Left lung (tissue), 10 donors: Measurements from ENCODE around the gene CROCC2. TPM values are rescaled to one million over a fixed set of nuclear protein-coding genes. Genes with fewer than 3 reads are reported as not detected.

Experiments used
- ATAC-seq: fragments of 200-7000 bp; cut with Tn5 transposase; one replicate; pipeline ENCODE4 v1.9.1; 2020; ENCODE audit warnings: moderate library complexity
- DNase-seq, 4 donors: peaks; one replicate each; pipeline ENCODE4 v3.0.0-alpha.2; 2013 to 2020
- H3K27ac ChIP-seq, 2 donors: fragments of 200-600 bp; sonication (generic) in 1 of 2; one replicate each; pipeline versions ENCODE4 v1.5.0 to v1.8.0; 2020 to 2021
- H3K27me3 ChIP-seq, 2 donors: fragments of 200-600 bp; sonication (generic) in 1 of 2; one replicate each; pipeline versions ENCODE4 v1.5.0 to v1.8.0; 2020 to 2021
- H3K36me3 ChIP-seq, 2 donors: fragments of 200-600 bp; sonication (generic) in 1 of 2; one replicate each; pipeline versions ENCODE4 v1.5.0 to v1.8.0; 2020 to 2021
- H3K4me1 ChIP-seq, 2 donors: fragments of 200-600 bp; one replicate each; pipeline ENCODE4 v1.8.0; 2021
- H3K4me3 ChIP-seq, 2 donors: fragments of 200-600 bp; sonication (generic) in 1 of 2; one replicate each; pipeline versions ENCODE4 v1.5.0 to v1.8.0; 2020 to 2021; ENCODE audit warnings: mild to moderate bottlenecking in 1 of 2
- H3K9me3 ChIP-seq, 2 donors: fragments of 200-600 bp; sonication (generic) in 1 of 2; one replicate each; pipeline versions ENCODE4 v1.5.0 to v1.8.0; 2020 to 2021
- intact Hi-C, 2 donors: fragments of 100-400 bp; cut with DNase I; formaldehyde crosslinking; loops; one replicate each; pipeline versions ENCODE4 v1.11.2 to v1.14.2; 2022
- polyA plus RNA-seq, 6 donors: library from polyadenylated mRNA; unstranded; fragments of 120-200 nt; gene quantifications; one replicate each; pipeline ENCODE4 v1.2.1, GENCODE V29; 2013; ENCODE audit not compliant: insufficient read length in 6 of 6
- total RNA-seq, 2 donors: library from RNA; stranded (reverse); fragmentation: NEBNext Ultra II Directional; extraction: Animal tissue kit (Norgen Biotek cat#: 25700); gene quantifications; one replicate each; pipeline ENCODE4 v1.2.1, GENCODE V29; 2021
- TF ChIP-seq, protein P1 (sequence below), 2 donors: fragments of 200-600 bp; sonication (generic) in 1 of 2; IDR thresholded peaks; one replicate each; pipeline versions ENCODE4 v1.5.0 to v1.8.0; 2021; ENCODE audit warnings: antibody characterized with exemption in 2 of 2
- donor health status: DM: no; HTN: yes; CAD: no.
- donor health status: DM: no; HTN: no; CAD: no.

The CROCC2 gene
- total and polyA plus RNA-seq, 8 donors, result 0.32 to 4.4 (median 2.3) TPM

GRCh38 chr2:240991378-240992263 lies 85.5 kb downstream of the CROCC2 start:
- intact Hi-C loops, result no loop called here
- Histone ChIP-seq H3K4me1 (peaks cover 21 to 31% of the 10 kb centered on the region in 2 donors), H3K4me3 (no peak overlapping the region), H3K27ac (peak overlapping the region; percentile 70 to 77), H3K9me3 (no peaks in the 10 kb centered on the region), H3K36me3 (no peaks in the 10 kb centered on the region), H3K27me3 (no peaks in the 10 kb centered on the region)
- peak in 3 of 4 donors; percentile 54 to 91 (median 88) for DNase-seq
- ATAC-seq, result peak; percentile 82
- TF ChIP-seq, protein P1, sequence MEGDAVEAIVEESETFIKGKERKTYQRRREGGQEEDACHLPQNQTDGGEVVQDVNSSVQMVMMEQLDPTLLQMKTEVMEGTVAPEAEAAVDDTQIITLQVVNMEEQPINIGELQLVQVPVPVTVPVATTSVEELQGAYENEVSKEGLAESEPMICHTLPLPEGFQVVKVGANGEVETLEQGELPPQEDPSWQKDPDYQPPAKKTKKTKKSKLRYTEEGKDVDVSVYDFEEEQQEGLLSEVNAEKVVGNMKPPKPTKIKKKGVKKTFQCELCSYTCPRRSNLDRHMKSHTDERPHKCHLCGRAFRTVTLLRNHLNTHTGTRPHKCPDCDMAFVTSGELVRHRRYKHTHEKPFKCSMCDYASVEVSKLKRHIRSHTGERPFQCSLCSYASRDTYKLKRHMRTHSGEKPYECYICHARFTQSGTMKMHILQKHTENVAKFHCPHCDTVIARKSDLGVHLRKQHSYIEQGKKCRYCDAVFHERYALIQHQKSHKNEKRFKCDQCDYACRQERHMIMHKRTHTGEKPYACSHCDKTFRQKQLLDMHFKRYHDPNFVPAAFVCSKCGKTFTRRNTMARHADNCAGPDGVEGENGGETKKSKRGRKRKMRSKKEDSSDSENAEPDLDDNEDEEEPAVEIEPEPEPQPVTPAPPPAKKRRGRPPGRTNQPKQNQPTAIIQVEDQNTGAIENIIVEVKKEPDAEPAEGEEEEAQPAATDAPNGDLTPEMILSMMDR (IDR thresholded peaks at IDR 0.05), result no peak

DNA sequence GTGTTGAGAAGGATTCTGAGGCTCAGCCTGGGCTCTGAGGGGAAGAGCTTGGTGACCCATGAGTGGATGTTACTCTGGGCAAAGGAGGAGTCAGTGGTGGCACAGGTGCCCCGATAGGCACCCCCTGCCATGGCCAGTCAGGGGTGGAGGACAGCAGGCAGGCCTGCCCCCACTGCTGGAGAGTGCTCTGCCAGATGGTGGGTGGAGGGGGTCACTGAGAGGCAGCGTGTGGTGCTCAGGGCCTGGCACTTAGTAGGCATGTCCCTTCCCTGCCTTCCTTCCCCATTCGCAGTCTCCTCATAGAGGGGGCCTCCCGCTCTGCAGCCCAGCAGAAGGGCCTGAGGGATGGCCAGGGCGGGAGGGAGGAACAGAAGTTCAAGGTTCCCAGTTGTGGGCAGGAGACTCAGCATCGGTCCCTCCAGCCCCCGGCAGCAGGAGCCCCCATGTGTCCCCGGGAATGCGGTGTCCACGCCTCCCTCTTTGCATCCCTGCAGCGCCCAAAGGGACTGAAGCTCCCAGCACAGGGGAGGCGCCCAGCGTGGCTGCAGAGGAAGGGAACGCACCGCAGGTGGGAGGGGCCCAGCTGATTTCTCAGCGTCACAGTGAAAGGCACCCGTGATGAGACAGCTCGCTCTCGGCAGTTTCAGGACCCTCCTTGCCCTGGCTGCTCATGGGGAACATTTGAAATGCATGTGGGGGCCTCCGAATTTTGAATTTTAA lies 86.6 kb downstream of the CROCC2 start:
- intact Hi-C loops, result no loop called here
- H3K36me3 ChIP-seq, result no peaks in the 10 kb centered on the region
- no peak overlapping the region for H3K4me3 ChIP-seq
- H3K27me3 ChIP-seq, result peaks cover 0 to 3% of the 10 kb centered on the region in 2 donors
- DNase-seq (peak in 2 of 4 donors; percentile 30 to 72), ATAC-seq (no peak)
- peaks cover 14 to 36% of the 10 kb centered on the region in 2 donors for H3K4me1 ChIP-seq
- H3K27ac ChIP-seq, result peak overlapping the region; percentile 70 to 77
- no peaks in the 10 kb centered on the region for H3K9me3 ChIP-seq
- TF ChIP-seq, protein P1 (IDR thresholded peaks at IDR 0.05), result no peak

DNA sequence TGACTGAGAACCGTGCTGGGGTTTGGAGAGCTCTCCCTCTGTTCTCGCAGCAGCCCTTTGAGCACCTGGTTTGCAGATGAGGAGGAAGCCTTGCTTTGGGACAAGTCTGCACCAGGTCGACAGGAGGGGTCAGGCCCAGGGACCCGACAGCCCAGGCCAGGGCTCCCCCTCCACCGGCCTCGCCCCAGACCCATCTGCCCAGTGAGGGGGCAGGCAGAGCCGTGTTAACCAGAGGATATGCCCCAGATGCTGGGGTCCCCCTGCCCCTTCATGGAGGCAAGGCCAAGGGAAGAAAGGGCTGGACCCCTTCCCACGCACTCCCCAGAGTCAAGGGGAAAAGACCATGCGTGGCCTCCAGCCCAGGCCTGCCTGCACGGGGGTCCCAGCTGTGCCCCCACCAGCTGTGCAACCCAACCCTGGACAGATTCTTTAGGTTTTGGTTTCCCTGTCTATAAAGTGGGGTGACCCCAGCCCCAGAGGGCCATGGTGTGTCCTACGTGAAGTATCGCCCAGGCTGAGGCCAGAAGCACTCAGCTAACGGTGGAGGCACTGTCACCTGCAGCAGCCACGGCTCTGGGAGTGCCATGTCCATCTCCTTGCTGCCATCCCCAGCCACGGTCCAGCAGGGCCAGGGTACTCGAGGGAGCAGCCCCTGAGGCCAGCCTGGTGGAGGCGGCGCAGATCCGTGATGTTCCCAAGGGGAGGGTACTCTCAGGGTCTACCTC lies 87.5 kb downstream of the CROCC2 start:
- Histone ChIP-seq H3K27me3 (peaks cover 0 to 10% of the 10 kb centered on the region in 2 donors), H3K27ac (no peak overlapping the region), H3K4me3 (no peak overlapping the region), H3K36me3 (no peaks in the 10 kb centered on the region), H3K9me3 (no peaks in the 10 kb centered on the region), H3K4me1 (peaks cover 17 to 41% of the 10 kb centered on the region in 2 donors)
- ATAC-seq, result no peak
- TF ChIP-seq, protein P1 (IDR thresholded peaks at IDR 0.05), result no peak
- intact Hi-C loops, result no loop called here
- peak in 1 of 4 donors; percentile 29 for DNase-seq

DNA sequence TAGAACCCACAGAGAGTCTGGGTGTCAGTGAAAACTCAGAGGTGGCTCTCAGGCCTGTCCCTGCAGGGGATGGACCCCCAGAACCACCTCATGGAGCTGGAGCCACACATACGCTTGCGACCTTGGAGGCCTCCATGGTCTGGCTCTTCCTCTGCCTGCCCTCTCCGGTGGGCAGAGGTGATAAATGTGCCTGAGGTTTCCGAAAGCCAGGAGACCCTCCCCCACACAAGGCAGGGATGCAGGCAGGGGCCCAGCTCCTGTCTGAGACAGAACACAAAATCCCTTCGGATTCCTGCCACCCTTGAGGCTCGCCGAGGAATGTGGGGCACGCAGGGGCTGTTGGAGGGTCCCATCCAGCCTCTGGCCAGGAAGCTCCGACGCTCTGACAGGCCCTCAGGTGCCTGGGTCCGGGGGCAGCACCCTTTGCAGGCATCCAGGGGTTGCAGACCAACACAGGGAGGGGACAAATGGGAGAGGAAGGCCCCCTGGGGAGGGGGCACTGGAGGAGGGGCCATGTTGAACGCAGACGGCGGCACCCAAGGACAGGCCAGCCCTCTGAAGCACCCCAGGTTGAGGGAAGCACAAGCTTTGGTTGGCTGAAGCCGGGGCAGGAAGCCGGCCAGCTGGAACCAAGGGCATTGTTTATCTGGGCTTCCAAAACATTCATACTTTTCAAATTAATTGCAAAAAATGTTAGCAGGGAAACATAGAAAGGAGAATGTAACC lies 88.2 kb downstream of the CROCC2 start:
- intact Hi-C loops, result no loop called here
- TF ChIP-seq, protein P1 (IDR thresholded peaks at IDR 0.05), result no peak
- H3K9me3 ChIP-seq, result no peaks in the 10 kb centered on the region
- peaks cover 0 to 17% of the 10 kb centered on the region in 2 donors for H3K27me3 ChIP-seq
- no peak overlapping the region for H3K4me3 ChIP-seq
- ATAC-seq (no peak), DNase-seq (peak in 2 of 4 donors; percentile 25 to 66)
- H3K27ac ChIP-seq, result no peak overlapping the region
- H3K36me3 ChIP-seq, result no peaks in the 10 kb centered on the region
- peaks cover 18 to 45% of the 10 kb centered on the region in 2 donors for H3K4me1 ChIP-seq
